HG03039 (cell line): Measurements from ENCODE around the gene PGK2.
"Not testable (repeated sequence)": the region's sequence is repeated elsewhere in the genome, so short reads cannot be mapped to it uniquely, and the experiment has no call there.

Experiments
- ATAC-seq: cut with Tn5 transposase; IDR thresholded peaks from one replicate; pipeline ENCODE4 v1.9.1; 2021; ENCODE audit warnings: mild to moderate bottlenecking, moderate library complexity; ENCODE audit not compliant: unreplicated experiment

PGK2 gene

DNA sequence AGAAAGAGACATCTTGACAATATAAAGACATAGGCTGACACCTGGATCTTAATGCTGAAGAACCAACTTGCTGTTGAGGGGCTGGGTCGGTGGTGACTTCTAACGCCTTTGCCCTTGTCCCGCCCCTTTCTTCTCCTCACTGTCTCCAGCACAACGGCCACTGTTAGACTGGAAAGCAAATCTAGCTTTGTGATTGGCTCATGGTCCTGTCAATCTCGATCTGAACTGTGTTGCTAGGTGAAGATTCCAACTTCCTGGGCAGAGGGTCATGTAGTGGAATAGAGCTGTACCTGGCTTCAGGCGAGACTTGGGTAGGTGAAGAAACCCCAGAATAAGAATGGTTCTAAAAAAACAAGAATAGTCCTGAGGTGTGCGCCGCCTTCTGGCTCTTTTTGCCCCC lies at the start of gene PGK2:
PGK2 (minus strand) TSS at position 110 of the 400 bp plus-strand sequence; CDS start at position 12, 98 bp downstream.
- no peak for ATAC-seq

GRCh38 chr6:49835140-49835539 lies 48.1 kb upstream of the PGK2 start:
- ATAC-seq = no peak

DNA sequence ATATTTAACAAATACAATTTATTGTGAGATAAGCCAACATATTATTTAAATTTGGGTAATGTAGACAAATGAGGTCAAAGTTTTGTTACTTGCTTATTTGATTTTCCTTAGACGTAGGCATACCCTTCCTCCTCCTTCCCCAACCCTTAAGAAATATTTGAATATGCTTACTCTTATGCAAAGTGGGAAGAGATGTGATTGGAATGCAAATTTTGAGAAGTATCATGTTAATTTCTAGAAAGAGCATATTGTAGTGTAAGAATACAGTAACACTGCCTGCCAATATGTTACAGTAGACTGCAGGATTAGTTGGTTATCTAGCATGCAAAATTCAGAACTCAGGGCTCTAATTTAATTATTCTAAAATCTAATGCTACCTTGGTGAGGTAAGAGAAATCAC lies 46.3 kb upstream of the PGK2 start:
- no peak for ATAC-seq

DNA sequence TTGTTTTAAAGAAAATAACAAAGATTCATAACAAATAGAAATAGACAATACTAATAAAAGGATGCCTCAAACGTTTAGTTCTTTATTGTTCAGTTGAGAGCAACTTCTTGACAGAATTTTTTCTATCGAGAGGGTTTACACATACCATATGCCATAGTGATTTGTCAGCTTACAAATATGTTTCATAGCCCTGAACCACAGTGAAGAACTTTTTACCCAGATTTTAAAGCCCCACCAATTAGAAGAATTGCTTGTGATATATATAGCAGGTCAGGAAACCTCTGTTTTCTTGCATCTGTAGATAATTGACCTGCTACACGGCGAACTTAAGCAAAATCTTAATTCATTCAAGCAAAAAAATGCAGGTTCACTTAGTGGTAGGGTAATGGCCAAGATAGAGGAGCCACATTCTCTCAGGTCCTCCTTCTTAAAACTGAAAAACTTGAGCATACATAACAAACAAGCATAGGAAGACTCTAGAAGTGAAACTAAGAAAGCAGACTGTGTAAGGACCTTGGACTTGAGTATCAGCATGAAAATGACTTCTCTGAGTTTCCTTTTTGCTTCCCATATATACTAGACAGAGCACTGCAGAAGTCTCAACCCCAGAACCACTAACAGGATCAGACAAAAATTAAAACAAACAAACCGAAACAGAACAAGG lies 39.8 kb upstream of the PGK2 start:
- ATAC-seq = peak; percentile 92

DNA sequence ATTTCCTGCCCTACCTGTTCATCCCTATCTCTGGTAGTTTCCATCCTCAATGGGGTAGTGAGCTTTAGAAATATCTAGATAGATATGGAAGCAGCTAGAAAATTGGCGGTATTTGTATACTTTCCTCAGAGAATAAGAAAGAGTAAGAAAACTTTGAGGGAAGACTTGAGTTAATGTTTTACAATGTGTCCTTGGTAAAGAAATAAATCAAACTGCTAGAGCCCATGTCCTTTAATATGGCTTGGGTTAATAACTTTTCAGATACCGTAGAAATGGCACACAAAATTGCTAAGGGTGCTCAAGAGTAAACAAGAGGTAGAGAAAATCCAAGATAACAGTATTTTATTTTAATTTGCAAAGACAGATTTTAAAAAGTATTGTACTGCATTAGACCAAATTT lies 28.1 kb upstream of the PGK2 start:
- no peak for ATAC-seq

DNA sequence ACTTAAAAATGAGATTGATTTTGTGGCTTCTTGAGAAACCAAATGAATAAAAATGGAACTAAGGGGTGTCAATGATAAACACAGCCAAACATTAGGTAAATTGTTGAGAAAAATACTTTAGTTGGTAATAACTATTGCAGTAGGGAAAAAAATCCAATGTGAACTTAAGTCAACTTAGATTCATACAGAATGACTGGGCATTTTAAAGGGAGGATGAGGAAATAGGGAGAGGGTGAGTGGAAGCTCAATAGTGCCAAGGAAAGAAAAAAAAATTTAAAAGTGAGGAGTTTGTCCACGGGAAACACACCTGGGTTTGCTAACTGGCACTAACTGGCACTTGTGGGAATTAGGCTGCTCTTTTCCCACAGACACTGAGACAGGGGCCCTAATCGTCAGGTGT lies 26.2 kb upstream of the PGK2 start:
- ATAC-seq = no peak

DNA sequence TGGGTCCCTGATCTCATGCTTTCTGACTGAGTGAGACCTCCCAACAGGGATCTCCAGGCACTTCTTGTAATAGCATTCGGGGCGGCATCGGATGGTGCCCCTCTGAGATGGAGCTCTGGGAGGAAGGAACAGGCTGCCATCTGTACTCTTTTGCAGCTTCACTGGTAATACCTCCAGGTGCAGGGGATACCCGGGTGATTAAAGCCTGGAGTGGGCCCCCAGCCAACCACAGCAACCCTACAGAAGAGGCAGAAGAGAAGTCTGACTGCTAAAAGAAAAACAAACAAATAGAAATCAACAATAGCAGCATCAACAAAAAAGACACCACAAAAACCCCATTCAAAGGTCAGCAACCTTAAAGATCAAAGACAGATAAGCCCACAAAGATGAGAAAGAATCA lies 19.1 kb upstream of the PGK2 start:
- ATAC-seq = no peak

DNA sequence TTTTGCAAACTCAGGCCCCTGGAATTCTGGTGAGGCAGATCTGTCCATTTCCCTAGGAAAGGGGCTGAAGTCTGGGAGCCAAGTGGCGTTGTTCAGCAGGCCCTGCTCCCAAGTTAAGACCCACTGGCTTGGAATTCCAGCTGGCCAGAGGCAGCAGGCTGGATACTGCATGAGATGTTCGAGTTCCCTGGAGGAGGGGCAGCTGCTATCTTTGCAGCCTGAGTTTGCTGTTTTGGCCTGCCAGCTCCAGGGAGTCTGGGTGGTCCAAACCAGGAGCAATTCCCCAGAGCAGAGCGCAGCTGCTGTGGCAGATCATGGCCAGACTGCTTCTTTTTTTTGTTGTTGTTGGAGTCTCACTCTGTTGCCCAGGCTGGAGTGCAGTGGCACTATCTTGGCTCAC lies 18.2 kb upstream of the PGK2 start:
- no peak for ATAC-seq

GRCh38 chr6:49801525-49801924 lies 14.4 kb upstream of the PGK2 start:
- no peak for ATAC-seq

- ATAC-seq = no peak
Measured at GRCh38 chr6:49799090-49799489, 12.0 kb upstream of the PGK2 start.

GRCh38 chr6:49796842-49797455 lies 9.9 kb upstream of the PGK2 start:
- ATAC-seq = not testable (repeated sequence)

DNA sequence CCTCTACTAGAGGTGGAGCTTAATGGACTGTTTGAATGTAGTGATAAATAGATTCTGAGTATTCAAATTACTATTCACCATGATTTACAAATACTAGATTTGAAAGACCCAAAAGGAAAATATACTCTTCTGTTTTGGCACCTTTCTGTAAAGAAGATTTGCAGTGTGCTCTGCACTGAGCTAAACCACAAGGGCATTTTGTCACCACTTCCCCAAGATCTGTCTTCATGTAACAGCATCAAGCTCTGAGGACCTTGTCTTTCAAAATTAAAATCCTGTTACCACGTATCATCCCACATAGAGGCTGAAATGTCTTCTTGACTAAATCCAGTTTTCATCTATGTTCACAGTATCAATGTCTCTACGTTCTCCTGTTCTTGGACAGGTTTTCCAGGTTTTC lies 3.3 kb upstream of the PGK2 start:
- ATAC-seq = no peak

GRCh38 chr6:49784272-49784671 lies 2.8 kb downstream of the PGK2 start:
- ATAC-seq = no peak

GRCh38 chr6:49782725-49783124 lies 4.4 kb downstream of the PGK2 start:
- ATAC-seq = no peak

DNA sequence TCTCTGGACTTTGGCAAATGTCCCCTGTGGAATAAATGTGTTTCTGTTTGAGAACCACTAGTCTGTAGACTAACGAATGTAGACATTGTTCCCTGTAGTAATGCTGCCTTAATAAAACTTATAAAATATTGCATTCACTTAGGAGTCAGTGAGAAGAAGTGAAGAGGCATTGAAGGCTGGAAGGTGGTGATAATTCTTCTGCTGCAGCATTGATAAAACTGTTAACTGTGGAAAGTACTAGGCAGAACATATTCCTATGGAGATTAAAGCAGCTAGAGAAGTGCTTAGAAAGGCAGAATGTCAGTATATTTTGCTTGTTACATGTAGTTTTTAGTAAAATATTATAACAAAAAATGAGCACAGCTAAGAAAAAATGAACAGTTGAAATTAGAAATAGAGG lies 4.8 kb downstream of the PGK2 start:
- no peak for ATAC-seq

GRCh38 chr6:49776444-49776843 lies 10.6 kb downstream of the PGK2 start:
- no peak for ATAC-seq

DNA sequence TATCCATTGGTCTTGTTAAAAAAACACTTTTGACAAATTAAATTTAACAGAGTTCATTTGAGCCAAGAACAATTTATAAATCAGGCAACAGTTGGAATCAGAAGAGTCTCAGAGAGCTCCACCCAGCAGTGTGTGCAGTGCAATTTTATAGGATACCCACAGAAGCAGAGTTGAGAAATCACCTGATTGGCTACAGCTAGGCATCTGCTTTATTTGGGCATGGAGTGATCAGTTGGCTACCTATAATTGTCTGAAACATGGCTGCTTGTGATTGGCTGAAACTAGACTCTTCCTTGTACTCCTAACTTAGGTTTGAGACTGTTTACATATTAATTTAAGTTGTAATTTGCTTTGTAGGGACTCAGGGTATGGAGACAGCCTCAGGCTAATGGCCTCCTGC lies 12.0 kb downstream of the PGK2 start:
- ATAC-seq = no peak

GRCh38 chr6:49772285-49772684 lies 14.8 kb downstream of the PGK2 start:
- no peak for ATAC-seq

GRCh38 chr6:49766762-49767161 lies 20.3 kb downstream of the PGK2 start:
- ATAC-seq = no peak

DNA sequence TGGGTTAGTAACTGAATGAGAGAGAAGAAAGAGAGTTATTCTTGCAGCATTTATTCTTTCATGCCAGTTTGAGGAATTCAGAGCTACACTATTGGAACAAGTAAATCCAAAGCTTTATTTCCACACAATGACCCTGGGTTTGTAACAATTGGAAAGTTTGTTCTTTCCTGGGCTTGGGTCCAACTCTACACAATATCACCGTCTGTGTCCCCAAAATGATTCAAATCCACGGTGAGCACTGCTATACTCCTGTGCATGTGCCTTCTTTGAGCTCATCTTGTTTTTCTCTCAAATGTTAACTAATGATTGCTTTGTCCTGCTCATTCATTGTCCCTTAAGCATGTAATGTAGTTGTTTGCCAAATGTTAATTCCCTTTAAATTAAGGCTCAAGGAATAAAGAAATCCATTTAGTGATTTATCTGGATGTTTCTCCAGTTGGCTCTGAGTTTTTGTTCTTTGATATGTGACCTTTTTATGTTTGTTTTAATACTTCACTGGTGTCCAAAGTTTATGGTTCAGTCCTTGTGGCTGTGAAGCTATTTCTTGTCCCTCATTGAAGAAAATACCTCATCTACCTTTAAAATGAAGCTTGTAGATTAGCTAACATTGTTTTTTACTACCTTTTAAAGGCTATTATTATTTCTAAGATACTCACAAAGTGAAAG lies 22.4 kb downstream of the PGK2 start:
- ATAC-seq = no peak

DNA sequence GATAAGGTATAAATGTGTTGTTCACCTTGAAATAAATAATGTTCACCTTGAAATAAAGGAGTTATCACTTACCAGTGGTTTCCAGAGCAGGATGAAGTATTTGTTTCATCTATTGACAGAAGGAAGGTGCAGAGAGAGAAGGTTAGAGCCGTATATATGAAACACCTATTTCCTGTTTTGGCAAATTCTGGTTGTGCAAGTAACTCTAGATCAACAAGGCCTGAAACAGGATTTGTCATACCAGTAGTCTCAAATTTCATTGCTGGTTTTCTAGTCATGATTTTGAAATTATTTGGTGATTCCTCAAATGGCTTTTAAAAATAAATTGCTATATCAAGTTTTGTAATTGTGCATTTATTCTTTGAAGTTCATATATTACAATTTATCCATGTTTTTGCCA lies 42.8 kb downstream of the PGK2 start, which contains the start of gene CRISP3:
CRISP3 (minus strand) TSS at position 130 of the 400 bp plus-strand sequence; CDS start at position 109, 21 bp downstream.
- no peak for ATAC-seq

DNA sequence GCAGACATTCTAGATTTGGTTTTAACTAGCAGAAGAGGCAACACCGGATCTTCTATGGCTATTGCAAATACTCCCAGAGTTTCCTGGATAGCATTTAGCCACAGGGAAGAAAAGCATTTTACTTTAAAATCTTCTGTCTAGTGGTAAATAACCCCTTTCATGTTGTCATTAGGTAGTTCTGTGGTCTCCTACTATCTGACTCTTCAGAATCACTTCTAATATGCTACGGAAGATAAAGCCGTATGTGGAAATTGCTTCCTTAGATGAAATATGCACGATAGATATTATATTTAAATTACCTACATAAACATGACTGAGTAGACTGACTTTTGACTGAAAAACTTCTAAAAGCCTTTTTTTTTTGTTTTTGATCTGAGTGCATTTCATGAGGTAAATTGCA lies 43.7 kb downstream of the PGK2 start:
- no peak for ATAC-seq
